SK-N-SH (cell line): ENCODE data around the gene PLAAT5. TPM values are rescaled to one million over a fixed set of nuclear protein-coding genes. Genes with fewer than 3 reads are reported as not detected.

Experiments used
- CTCF ChIA-PET: fragments of 300-600, 350-600 bp; formaldehyde crosslinking; extraction: SDS; loops from one replicate; lab custom pipeline; 2021; lab: Yijun Ruan, JAX
- POLR2A ChIA-PET: fragments of 350-600 bp; sonication (Branson Sonifier 250); formaldehyde crosslinking; extraction: SDS; loops from one replicate; lab custom pipeline; 2020; ENCODE audit warnings: antibody characterized with exemption, inconsistent platforms; lab: Yijun Ruan, JAX
- DNase-seq: peaks from one replicate; pipeline ENCODE4 v3.0.0; 2012
- H2AFZ ChIP-seq: fragments of 200-600 bp; sonication (generic); 2 replicates; pipeline ENCODE4 v1.8.1; 2016; ENCODE audit warnings: antibody characterized with exemption, mild to moderate bottlenecking, low read depth
- H3F3A ChIP-seq: fragments of 200-600 bp; sonication (generic); replicated peaks from 2 replicates; pipeline ENCODE3; 2016; ENCODE audit warnings: antibody characterized with exemption, mild to moderate bottlenecking; ENCODE audit not compliant: insufficient read depth
- H3K27ac ChIP-seq, 2 experiments: fragments of 200-500 bp in 1 of 2; fragments of 200-600 bp in 1 of 2; sonication (Bioruptor generic) in 1 of 2; sonication (generic), shearing (Covaris generic) in 1 of 2; 2 replicates each; pipeline versions ENCODE4 v1.5.1 to v1.6.1; 2014 to 2016; ENCODE audit warnings: low read depth in 2 of 2, inconsistent platforms in 1 of 2, low read length in 1 of 2, mild to moderate bottlenecking in 1 of 2, mixed read lengths in 1 of 2
- H3K27me3 ChIP-seq: fragments of 200-600 bp; sonication (generic), shearing (Covaris generic); 2 replicates; pipeline ENCODE4 v1.6.1; 2016; ENCODE audit warnings: mixed run types; ENCODE audit not compliant: insufficient read depth
- H3K36me3 ChIP-seq, 2 experiments: fragments of 200-500 bp in 1 of 2; fragments of 200-600 bp in 1 of 2; sonication (Bioruptor generic) in 1 of 2; sonication (generic) in 1 of 2; replicated peaks in 1 of 2; 2 replicates each; pipeline versions ENCODE3 to v1.5.1; 2014 to 2016; ENCODE audit warnings: low read length in 1 of 2, mild to moderate bottlenecking in 1 of 2; ENCODE audit not compliant: insufficient read depth in 2 of 2, control insufficient read depth in 1 of 2
- H3K4me1 ChIP-seq, 2 experiments: fragments of 200-500 bp in 1 of 2; fragments of 200-600 bp in 1 of 2; sonication (Bioruptor generic) in 1 of 2; sonication (generic), shearing (Covaris generic) in 1 of 2; 2 replicates each; pipeline versions ENCODE4 v1.5.1 to v1.6.1; 2014 to 2016; ENCODE audit warnings: low read depth in 1 of 2, low read length in 1 of 2, mixed run types in 1 of 2; ENCODE audit not compliant: insufficient read depth in 2 of 2, control insufficient read depth in 1 of 2
- H3K4me2 ChIP-seq: fragments of 200-600 bp; sonication (generic), shearing (Covaris generic); 2 replicates; pipeline ENCODE4 v1.6.1; 2017; ENCODE audit warnings: mixed run types
- H3K4me3 ChIP-seq, 2 experiments: fragments of 200-500 bp in 1 of 2; fragments of 200-600 bp in 1 of 2; sonication (Bioruptor generic) in 1 of 2; sonication (generic), shearing (Covaris generic) in 1 of 2; 2 replicates each; pipeline versions ENCODE4 v1.5.1 to v1.8.1; 2014 to 2016; ENCODE audit warnings: low read depth in 2 of 2, inconsistent platforms in 1 of 2, low read length in 1 of 2, mild to moderate bottlenecking in 1 of 2, mixed read lengths in 1 of 2, moderate library complexity in 1 of 2
- H3K79me2 ChIP-seq: fragments of 200-600 bp; sonication (generic); 2 replicates; pipeline ENCODE4 v1.8.1; 2017; ENCODE audit warnings: mild to moderate bottlenecking; ENCODE audit not compliant: insufficient read depth
- H3K9ac ChIP-seq: fragments of 200-600 bp; sonication (generic); 2 replicates; pipeline ENCODE4 v1.6.1; 2017; ENCODE audit warnings: mixed run types
- H3K9me2 ChIP-seq: fragments of 200-600 bp; sonication (generic); 2 replicates; pipeline ENCODE4 v1.6.1; 2017; ENCODE audit warnings: mixed run types
- H3K9me3 ChIP-seq: fragments of 200-600 bp; sonication (generic); 2 replicates; pipeline ENCODE4 v1.6.1; 2017; ENCODE audit warnings: mixed run types, mild to moderate bottlenecking, moderate library complexity
- H4K20me1 ChIP-seq: fragments of 200-600 bp; sonication (generic); 2 replicates; pipeline ENCODE4 v1.6.1; 2017; ENCODE audit warnings: mild to moderate bottlenecking, mixed run types; ENCODE audit not compliant: insufficient read depth
- FOSL2 ChIP-seq: IDR thresholded peaks from 2 replicates; pipeline ENCODE4 v1.4.0; 2012; ENCODE audit warnings: low read depth, mild to moderate bottlenecking, moderate library complexity, borderline replicate concordance
- FOXM1 ChIP-seq: IDR thresholded peaks from 2 replicates; pipeline ENCODE4 v1.4.0; 2012; ENCODE audit warnings: low read depth, mild to moderate bottlenecking
- GABPA ChIP-seq: IDR thresholded peaks from 2 replicates; pipeline ENCODE4 v1.4.0; 2012; ENCODE audit warnings: low read depth, mild to moderate bottlenecking
- MAX ChIP-seq: IDR thresholded peaks from 2 replicates; pipeline ENCODE4 v1.4.0; 2012; ENCODE audit warnings: low read depth
- MEF2A ChIP-seq: IDR thresholded peaks from 2 replicates; pipeline ENCODE4 v1.4.0; 2012; ENCODE audit warnings: low read depth, borderline replicate concordance
- NFIC ChIP-seq: IDR thresholded peaks from 2 replicates; pipeline ENCODE4 v1.4.0; 2012; ENCODE audit warnings: borderline replicate concordance
- PBX3 ChIP-seq: IDR thresholded peaks from 2 replicates; pipeline ENCODE4; 2012
- RAD21 ChIP-seq: IDR thresholded peaks from 2 replicates; pipeline ENCODE4 v1.6.1; 2012; ENCODE audit warnings: mild to moderate bottlenecking, low read length
- RCOR1 ChIP-seq: fragments of 150-350 bp; IDR thresholded peaks from 2 replicates; pipeline ENCODE4 v1.6.1; 2017; ENCODE audit warnings: antibody characterized with exemption, low read length
- REST ChIP-seq: IDR thresholded peaks from 2 replicates; pipeline ENCODE4 v1.6.1; 2012; ENCODE audit warnings: mild to moderate bottlenecking, low read depth, low read length, moderate library complexity
- RXRA ChIP-seq: IDR thresholded peaks from 2 replicates; pipeline ENCODE4 v1.4.0; 2012; ENCODE audit warnings: low read depth, mild to moderate bottlenecking, borderline replicate concordance
- TCF12 ChIP-seq: IDR thresholded peaks from 2 replicates; pipeline ENCODE4 v1.4.0; 2012
- USF2 ChIP-seq: fragments of 150-350 bp; IDR thresholded peaks from 2 replicates; pipeline ENCODE4 v1.6.1; 2017; ENCODE audit warnings: antibody characterized with exemption, low read length, low read depth, borderline replicate concordance
- WGBS: methylation state at CpG from one replicate; pipeline ENCODE4 v1.1.6; 2017; ENCODE audit warnings: low lambda C conversion rate; 5-methylcytosine and 5-hydroxymethylcytosine counted together
- polyA plus RNA-seq, 3 experiments: library from polyadenylated mRNA; depleted of rRNA; stranded (reverse); fragments of >200 nt; gene quantifications; 2 replicates each; pipeline ENCODE4 v1.2.3, GENCODE V29; 2012

Gene PLAAT5
- polyA plus RNA-seq, 1 of the 3 experiments (the other 2 are of a cell fraction), result not detected

GRCh38 chr11:63494975-63495374, 4.0 kb upstream of the PLAAT5 start:
- 28% methylated on average over 6 of the region's 6 CpGs for WGBS
- no peak overlapping the region for H3K9ac ChIP-seq
- ChIA-PET POLR2A (no interaction called here), CTCF (interaction anchor here (1.8 to 2.8 kb wide), 2 partner anchors 16 to 141 kb away, joined by 5 to 17 read pairs; no protein-coding TSS in a partner anchor)
- no peak overlapping the region for H3K4me3 ChIP-seq
- TF ChIP-seq USF2 (no peak), PBX3 (no peak), NFIC (no peak), TCF12 (no peak), MEF2A (no peak), MAX (no peak), FOXM1 (no peak), RXRA (no peak), REST (no peak), RCOR1 (no peak), RAD21 (no peak), FOSL2 (no peak), GABPA (no peak)
- H3K4me1 ChIP-seq, result no peaks in the 10 kb centered on the region; a peak in 1 of 4 replicates
- no peak overlapping the region for H3K27ac ChIP-seq
- H2AFZ ChIP-seq, result no peak overlapping the region
- H3K9me3 ChIP-seq, result peaks cover 4% of the 10 kb centered on the region; the same call in 1 of the 2 replicates
- no peaks in the 10 kb centered on the region for H3K79me2 ChIP-seq
- H3F3A ChIP-seq, result no peaks in the 10 kb centered on the region
- H4K20me1 ChIP-seq, result no peaks in the 10 kb centered on the region
- H3K9me2 ChIP-seq, result no peaks in the 10 kb centered on the region
- H3K36me3 ChIP-seq, result no peaks in the 10 kb centered on the region
- H3K27me3 ChIP-seq, result peaks cover 31% of the 10 kb centered on the region; the same call in 1 of the 2 replicates
- no peak overlapping the region for H3K4me2 ChIP-seq
- no peak for DNase-seq
